NCI-H2029 treated with DMSO at 0.1 percent for 48 hours (cell line): ENCODE results near the gene RYR3.

Experiments
- DNase-seq: peaks from one replicate; lab custom pipeline; 2025; lab: John Stamatoyannopoulos, UW

Gene RYR3

DNA sequence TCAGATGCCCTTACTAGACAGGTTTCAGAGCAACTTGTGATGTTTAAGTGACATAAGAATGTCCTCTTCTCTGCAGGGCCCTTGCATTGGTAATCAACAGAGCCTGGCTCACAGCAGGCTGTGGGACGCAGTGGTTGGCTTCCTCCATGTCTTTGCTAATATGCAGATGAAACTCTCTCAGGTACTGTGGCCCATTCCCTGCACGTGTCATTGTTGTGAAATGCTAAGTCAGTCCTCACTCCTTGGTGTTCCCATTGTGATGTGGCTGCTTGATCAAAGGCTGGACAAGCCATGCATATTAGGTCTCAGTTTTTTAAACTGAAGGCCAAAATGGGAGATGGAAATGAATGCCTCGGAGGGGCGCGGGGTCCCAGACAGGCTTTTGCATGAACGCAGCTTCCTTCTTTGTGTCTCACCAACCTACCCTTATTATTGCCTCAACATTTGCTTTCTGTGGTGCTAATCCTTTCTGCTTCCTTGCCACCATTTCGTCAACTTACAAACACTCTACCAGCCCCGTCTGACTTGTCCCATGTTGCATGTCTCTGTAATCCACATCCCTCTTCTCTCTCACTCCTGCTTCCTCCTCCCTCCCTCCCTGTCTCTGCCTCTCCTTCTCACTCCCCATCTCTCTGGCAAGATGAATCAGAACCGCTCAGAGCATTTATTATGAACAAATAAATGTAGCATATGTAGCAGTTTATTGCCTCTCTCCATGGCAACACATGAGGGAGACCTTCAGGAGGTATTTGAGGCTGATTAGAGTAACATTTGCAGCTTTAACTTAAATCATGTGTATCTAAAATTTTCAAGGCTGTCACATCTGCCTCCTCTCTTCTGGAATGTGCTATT, 524.4 kb downstream of the RYR3 start:
- DNase-seq = no peak

DNA sequence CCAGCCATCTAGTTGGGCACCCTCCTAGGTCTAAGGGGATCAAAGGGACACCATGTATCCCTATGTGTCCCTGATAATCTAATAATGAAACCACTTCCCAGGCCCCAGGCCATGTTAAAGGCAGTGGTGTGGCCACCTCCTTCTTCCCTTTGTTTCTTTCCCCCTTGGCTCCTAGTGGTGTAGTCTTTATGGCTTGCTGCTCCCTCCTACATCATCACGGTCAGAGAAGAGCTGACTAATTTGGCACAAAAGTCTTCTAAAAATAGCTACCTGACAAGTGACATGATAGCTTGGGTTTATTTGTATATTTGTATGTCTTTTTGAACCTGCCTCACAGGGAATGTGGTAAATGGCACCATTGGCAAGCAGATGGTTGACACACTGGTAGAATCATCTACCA, 526.5 kb downstream of the RYR3 start:
- DNase-seq = no peak

DNA sequence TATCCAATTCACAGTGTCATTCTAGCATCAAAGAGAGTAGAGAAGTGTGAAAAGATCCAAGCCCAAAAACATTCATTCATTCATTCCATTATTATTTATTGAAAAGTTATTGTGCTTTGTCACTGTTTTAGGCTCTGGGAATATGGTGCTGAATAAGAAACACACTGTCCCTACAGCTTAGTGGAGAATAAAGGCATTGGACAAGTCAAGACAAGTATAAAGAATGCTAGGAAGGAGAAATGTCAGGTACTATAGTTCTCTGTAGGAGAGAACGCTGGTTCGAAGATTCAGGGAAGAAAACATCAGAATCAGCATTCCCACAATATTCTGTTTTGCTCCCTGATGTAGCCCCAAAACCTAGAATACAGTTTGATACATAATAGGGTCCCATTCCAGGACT, 528.8 kb downstream of the RYR3 start:
- DNase-seq = no peak

DNA sequence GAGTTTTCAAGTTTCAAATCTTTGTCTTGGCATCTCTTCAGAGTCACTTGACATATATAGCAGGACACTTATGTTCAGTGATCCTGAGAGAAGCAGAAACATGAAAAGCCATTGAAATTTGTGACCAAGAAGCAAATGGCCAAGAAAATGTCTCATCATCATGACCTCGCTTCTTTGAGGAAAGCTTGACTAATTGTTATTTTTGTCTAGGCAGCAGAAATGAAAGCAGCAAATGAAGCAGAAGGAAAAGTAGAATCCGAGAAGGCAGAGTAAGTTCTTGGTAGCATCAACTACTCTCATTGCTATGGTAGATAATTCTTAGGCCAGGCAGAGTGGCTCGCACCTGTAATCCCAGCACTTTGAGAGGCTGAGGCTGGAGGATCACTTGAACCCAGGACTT, 529.8 kb downstream of the RYR3 start:
- DNase-seq = no peak

DNA sequence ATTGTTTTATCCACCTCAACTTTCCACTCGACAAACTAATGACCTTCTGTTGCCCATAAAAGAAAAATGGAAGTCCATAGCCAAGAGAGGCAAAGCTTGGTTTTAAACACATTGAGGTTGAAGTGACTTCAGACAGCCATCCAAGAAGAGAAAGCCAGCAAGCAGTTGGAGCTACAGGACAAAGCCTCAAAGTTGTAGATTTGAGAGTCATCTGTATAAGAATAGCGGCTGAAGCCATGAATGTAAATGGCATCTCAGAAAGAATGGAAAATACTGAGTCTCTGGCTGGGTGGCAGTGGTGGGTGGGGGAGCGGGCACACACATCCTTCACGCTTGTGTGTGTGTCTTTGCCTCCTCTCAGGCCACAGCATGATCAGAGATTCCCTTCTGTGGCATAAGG, 533.4 kb downstream of the RYR3 start:
- no peak for DNase-seq

DNA sequence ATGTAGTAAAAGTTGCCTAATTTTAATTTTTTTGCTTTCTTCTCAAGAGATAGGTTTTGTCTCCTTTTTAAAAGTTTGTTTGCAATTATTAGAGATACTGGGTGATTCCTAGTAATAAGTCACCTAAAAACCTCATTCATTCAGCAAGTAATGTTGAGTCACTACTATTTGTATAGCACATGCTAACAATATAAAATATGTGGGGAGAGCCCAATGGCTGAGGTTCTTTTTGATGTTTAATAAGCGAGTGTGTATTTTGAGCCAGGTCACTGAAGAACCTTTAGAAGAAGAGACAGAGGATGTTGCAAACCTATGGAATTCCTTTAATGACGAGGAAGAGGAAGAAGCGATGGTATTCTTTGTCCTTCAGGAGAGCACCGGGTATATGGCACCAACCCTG, 533.8 kb downstream of the RYR3 start:
- no peak for DNase-seq

DNA sequence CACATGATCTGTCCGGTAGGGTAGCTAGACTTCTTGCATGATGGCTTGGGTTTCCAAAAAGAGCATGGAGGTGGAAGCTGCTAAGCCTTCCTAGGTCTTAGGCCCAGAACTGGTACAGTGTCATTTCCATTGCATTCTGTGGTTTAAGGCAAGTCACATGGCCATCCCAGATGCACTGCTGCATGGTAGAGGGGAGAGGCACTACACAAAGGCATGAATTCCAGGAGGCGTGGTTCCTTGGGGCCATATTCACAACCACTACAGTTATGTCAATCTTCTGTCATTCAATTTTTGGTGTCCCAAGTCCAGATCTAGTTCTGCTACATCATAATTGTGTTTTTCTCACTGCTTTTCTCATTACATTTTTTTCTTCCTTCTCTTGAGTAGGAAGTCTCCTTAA, 535.4 kb downstream of the RYR3 start:
- DNase-seq = no peak

DNA sequence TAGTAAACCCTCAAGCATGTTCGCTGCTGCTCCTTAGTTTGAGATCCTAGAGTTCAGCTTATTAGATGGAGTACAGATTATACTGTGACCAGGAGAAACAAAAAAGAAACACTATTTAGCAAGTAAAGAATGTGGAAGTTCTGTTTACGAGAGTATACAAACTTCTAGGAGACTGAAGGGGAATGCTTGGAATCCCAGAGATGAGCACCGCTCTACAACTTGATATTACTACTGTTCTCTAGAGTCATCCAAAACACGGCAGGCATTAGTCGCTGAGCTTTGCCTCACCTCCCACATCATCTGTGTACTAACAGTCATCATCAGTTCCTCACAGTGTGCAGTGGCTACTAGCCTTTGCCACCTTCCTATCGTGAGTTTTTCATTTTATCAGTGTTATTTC, 536.1 kb downstream of the RYR3 start:
- DNase-seq = no peak

DNA sequence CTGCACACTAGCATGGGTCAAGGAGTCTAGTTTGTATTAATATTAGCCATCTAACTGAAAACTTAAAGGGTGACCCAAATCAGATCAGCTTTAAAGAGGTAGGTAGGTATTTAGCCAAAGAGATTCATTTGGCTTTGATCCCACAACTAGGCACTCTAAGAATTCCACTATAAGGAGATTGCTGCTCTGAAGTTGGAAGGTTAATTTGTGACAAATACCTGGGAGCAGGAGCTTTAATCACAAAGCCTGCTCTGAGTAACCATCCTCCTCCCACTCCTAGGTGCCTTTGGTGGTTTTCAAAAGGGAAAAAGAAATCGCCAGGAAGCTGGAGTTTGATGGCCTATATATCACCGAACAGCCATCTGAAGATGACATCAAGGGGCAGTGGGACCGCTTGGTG, 537.2 kb downstream of the RYR3 start:
- DNase-seq = no peak

DNA sequence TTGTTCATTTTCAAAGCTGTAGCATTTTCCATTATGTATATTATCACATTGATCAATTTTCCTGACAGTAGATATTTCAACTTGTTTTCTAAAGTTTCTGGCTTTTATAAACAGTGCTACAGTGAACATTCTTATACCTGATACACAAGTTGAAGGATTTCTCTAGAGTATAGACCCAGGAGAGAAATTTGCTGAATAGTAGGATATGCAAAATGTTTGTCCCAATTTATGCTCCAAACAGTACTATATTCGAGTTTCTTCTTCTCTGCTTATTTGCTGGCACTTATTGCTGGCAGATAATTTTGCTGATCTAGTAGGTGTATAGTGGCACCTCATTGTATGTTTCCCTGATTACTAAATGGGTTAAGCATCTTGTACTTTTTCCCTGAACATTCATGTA, 540.3 kb downstream of the RYR3 start:
- DNase-seq = no peak

DNA sequence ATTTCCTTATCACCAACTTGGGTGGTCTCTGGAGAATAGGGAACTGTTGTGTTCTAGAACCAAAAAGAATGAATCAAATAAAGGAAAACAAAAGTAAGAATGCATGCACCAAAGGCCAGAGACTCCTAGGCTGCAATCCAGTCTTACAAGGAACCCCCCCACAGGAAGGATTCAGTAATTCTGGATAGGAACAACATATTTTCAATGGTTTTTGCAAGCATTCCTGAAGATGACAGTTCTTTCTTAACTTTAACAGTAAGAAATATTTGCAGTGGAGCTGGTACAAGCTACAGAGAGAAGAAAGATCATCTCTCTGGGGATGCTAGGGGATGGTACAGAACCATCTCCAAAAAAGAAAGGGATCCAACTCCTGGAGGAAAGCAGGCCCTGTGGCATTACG, 541.3 kb downstream of the RYR3 start:
- DNase-seq = no peak

DNA sequence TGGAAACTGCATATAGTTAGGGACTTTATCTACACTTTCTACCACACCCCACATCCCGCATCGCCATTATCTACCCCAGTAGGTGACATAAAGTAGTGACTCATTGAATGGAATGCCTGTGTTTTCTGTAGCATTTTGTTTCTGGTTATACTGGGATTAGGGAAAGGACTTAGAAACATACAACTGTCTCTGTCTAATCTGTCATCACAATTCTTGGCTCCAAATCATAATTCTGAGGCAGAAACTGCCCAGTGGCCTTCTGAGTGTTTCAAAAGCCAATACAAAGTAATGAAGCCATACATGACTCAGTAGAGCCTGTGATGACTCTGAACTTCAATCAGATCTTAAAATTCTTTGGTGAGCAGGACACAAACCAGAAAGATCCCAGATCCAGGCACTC, 541.8 kb downstream of the RYR3 start:
- no peak for DNase-seq

DNA sequence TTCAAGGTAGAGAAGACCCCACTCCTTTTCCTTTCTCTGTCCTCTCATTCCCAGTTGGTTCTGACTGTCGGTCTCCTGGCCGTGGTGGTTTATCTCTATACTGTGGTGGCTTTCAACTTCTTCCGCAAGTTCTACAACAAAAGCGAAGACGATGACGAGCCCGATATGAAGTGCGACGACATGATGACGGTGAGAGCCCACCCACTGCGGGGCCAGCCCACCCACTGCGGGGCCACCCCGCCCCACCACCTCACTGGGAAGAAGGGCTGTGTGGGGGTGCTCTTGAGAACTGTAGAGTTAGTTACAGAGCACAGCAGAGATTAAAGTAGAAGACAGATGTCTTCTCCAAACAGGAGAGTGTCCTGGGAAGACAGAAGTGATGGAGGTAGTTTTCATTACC, 547.0 kb downstream of the RYR3 start:
- no peak for DNase-seq

DNA sequence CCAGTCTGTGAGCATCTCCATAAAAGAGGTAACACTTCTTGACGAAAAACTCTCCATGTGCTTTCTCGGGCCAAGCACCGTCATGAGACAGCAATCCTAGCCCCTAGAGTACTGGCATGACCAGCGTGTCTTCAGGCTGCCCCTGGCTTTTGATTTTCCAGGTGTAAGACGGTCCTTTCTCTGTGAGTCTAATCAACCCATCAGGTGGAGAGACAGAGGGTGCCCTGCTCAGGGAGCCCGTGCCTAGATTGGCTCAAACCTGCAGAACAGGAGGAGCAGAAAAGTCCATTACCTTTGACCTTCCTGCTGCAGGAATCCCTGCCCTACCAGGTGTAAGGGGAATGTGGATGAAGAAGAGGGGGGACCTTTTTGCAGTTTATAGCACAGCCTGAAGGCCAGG, 548.1 kb downstream of the RYR3 start:
- DNase-seq = no peak

DNA sequence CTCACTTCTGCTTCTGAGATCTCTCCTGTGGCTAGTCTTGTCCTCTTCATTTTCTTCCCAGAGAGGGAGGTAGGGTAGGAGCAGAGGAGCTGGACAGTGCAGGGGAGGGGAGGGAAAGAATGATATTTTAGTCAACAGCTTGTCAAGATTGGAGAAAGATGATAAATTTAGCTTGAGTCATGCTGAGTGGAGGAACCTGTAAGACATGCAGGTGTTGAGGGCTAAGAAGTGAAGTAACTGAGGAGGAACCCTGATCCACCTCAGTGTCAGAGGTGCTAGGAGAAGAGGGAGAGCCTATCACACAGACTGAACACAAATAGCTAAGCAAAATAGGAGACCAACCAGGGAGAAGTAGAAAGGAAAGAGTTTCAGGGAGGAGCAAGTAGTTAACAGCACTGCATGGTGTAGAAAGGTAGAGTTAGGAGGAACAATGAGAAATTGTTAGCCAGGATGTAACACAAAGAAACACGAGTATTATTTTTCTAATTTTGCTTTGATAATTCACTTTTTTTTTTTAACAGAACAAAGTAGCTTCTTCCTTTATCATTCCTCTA, 549.3 kb downstream of the RYR3 start:
- DNase-seq = no peak

DNA sequence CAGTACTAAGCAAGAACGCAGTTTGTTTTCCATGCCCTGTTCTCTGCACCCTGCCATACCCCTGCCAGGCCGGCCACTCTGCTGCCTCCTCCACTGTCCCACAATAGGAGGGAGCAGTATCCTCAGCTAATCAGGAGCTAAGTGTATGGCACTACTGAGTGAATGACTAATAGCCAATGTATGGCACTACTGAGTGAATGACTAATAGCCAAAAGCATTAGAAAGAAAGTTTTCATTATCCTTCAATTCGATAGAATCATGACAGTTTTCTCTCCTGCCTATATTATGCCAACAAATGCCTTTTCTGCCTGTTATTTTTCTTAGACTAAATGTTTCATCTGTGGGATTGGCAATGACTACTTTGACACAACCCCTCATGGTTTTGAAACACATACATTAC, 550.0 kb downstream of the RYR3 start:
- DNase-seq = no peak

DNA sequence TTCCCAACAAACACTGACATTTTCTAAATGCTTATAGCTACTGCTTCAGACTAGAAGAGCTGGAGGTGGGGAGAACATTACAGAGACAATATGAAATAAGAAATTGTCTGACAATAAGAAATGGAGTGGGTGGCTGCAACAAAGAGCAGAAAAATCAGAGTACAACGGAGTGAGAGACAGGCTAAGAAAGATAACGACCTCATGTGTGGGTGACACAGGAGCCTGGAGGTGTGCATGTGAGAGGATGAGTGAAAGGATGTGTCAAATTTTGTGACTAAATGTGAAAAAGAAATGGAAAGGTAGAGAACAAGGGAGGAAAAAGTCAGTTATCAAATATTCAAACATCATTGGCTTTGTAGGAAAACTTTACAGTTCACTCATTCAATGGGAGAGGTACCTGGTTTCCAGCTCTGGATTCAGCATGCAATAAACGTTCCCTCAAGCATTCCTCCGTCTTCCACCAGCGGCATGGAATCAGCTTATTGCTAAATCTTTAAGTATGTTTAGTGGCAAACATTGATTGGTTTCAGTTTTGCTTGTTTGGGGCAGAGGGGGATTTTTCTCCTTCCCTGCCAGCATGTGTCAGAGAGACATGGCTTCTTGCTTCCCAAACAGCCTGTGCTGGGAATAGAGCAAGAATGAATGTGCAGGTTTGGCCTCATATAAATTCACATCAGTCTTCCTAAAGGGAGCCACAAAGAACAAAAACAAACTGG, 553.8 kb downstream of the RYR3 start:
- DNase-seq = no peak

DNA sequence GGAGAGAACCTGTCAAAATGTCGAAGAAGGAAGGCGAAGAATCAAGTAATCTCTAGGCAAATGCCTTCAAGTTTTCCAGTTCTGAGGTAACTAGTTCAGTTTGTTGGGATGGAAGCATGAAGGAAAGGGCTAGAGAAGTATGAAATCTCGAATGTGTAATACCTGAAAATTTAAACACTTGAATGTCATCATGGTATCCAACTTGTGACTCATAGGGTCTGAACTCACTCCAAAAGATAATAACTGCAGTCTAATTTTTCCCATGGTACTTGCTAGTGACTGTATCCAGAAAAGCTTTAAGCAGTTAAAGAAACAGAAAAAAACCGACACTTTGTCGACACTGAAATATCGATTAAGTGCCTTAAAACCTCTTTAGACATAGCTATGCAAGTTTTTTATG, 554.6 kb downstream of the RYR3 start:
- no peak for DNase-seq

DNA sequence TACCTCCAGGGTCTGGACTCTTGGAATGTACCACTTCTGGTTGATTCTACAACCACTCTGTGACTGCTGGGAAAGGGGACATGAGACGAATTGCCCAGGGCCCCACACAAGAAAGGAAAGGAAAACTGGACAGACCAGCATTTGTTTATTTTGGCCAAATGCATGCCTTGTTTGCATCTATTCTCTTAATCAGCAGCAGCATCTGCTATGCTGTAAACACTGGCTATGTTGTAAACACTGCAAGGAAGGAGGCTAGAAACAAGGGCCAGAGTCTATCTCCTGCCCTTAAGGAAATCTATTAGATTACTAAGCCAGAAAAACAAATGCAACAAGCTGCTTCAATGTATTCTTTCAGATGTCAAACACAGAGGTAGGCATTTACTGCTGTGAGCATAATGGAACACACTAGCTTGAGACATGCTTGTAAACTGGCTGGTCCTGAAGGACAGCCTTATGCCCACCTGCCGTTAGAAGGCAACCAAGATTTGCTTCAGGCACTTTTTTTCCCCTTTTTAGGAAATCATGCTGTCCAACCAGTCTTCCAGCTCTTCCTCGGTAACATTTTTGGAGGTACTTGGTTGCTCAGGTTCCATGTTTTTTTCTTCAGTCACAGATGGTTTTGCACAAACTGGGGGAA, 555.5 kb downstream of the RYR3 start:
- no peak for DNase-seq

DNA sequence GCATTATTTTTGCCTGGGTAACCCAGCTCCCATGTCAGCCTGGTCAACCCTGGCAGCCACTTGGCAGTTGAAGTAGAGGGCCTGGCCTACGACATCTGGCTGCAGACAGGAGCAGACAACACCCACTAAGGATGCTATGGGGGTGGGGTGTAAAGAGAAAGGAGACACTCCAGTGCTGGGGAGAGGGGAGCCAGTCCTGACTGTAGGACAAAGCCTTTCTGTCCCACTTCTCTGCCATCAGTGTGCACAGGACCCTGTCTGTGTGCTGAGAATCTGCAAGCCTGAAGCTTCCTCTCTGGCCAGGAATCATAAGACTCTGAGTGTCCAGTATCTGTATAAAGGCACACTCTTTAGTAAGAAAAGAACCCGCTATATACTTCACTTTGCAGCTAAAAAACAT, 561.2 kb downstream of the RYR3 start:
- no peak for DNase-seq

DNA sequence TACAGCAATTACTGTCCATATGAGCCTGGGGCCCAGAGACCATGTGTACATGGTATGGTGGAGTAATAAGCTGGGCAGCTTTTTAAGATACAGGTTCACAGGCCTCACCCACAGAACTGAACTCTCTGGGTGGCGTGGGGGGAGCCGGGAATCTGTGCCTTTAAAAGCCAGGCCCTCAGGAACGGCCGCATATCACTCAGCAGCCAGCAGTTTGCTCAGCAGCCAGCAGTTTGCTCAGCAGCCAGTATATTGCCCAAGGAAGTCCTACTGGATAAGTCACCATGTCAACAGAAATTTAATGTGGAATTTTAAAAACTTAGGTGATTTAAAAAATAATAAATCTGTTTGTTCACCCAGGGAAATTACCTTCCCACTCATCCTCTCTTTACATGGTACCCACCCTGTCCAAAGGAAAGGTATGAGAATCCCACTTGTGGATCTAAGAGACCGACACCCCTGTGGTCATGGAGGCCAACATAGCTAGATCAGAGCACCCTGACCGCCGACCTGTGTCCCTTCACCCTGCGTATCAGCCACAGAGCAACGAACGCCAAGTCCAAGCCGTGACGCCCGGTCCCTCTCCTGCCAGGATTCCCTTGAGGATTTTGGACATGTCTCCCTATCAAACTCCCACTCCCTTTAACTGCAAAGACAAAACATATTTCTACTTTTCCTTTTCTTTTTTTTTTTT, 561.8 kb downstream of the RYR3 start:
- DNase-seq = no peak

DNA sequence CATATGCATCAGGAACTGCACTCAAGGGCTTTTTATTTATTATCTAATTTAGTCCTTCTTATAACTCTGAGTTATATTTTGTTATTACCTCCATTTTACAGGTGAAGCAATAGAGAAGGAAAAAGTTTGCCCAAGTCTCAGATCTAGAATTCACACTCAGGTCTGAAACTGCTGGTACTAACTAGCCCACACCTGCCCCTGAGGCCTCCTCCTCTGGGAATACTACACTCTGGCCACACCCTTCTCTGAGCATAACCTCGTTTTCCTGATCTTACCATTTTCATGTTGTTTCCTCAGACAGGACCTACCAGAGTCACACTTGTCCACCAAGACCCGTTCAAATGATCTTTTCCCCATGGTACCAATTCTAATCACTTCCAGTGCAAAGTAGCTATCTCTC, 563.4 kb downstream of the RYR3 start:
- no peak for DNase-seq
